NCI-H2081 (cell line): ENCODE results near the gene PLA2G2A.

Experiments
- DNase-seq, 2 experiments: peaks; one replicate each; lab custom pipeline; 2025; lab: John Stamatoyannopoulos, UW

PLA2G2A gene

GRCh38 chr1:19926296-19927129 is 52.9 kb downstream of the PLA2G2A start:
- no peak for DNase-seq
